ENCODE measurements around the gene MS4A7.

- no peak for TF ChIP-seq CTCF (IDR thresholded peaks at IDR 0.05)
- no peak for TF ChIP-seq POLR2A (IDR thresholded peaks at IDR 0.05)
Measured at GRCh38 chr11:60392361-60392760, 14.0 kb downstream of the MS4A7 start.

Measured in testis (tissue), 2 donors.